GM19193 (cell line): Measurements from ENCODE around the gene GPATCH2.

Experiments
- POLR2A ChIP-seq: IDR thresholded peaks from 4 replicates; pipeline ENCODE4 v1.6.1; 2011; ENCODE audit not compliant: insufficient read depth, insufficient read length; ENCODE audit errors: extremely low read depth

The GPATCH2 gene

DNA sequence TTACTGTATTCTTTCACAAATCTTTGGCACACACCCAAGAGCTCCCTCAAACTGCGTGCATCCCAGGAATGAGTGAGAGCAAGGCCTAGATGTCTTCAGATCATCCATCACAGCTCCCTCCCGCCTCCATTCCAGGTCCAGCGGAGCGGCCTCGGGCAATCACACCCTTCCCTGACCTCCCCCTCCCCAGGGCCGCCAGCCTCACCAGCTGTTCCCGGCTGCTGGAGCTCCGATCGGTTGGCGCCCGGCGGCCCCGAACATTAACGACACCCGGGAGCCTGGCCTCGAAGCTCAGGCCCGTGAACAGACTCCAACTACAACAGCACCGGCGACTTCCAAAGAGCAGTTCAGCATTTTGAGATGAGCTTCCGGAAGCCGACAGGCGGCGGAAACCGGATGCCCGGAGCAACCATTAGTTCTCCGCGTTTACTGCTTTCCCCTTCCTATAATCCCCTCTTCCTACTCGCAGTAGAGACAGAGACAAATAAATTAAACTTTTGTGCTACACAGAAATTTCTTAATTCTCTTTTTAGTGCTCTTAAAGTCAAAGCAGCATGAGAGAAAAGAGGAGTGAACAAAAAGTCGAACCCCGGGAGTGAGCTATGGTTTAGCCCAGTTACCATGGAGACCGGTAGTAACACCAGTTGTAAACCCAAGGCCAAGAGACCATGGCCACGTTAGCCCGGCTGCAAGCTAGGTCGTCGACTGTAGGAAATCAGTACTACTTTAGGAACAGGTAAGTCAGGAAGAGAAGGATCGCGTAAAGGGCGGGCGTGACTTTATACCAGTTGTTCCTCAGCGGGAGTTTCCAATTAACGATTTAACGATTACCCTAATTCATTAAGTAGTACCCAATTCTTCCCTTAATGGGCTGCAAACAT lies at the start of gene GPATCH2, which contains the start of gene SPATA17:
Gene GPATCH2, minus strand, starts transcription at position 380 of the 881 bp plus-strand sequence. Its CDS starts 119 bp downstream, at position 261.
Gene SPATA17, plus strand, starts transcription at position 634 of the 881 bp plus-strand sequence. Its CDS starts 35 bp downstream, at position 669.
- TF ChIP-seq POLR2A = peak; percentile 79

DNA sequence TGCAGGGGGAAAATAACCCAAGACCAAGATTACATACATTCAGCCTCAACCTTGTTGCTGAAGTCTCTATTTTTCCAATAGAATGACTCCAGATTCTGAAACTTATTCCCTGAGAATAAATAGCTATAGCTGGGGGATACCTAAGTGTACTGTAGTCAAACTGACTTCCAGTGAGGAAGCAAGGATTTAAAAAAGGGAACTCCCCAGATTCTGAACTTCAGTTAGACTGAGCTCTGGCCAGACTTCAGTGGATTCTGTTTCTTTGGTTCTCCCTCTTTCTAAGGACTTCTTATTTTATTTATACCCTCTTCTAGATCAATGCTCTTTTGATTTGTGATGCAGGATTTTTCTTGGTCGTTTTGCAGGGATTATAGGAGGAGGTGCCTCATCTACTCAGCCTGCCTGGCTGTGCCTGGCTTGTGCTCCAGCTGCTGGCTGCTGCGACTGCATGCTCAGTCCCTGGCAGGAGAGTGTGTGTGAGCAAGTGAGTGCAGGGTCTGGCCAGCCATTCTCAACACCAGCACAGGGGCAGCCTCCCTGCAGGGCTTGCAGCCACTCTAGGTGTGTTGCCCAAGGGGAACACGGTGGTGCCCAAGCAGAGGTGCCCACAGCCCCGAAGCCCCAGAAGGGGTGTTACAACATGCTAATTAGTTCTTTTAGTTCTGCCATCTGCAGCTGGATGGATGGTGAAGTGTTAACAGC lies 43.3 kb upstream of the GPATCH2 start:
- no peak for TF ChIP-seq POLR2A

DNA sequence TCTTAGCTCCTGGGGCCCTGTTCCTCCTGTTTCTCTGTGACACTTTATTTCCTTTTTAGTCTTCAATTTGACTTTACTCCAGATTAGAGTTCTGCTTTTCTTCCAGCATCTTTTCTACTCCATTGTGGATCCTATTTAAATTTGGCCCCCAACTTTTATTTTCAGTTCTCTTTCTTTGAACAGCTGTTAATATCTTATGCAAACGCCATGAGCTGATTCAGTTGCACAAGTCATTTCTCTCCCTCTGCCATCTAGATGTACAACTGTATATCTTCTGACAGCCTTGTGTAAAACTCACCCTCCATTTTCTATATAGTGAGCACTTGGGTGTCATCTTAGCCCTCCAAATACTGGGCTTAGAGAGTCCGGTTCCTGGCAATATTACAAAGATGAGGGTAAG lies 42.5 kb upstream of the GPATCH2 start:
- no peak for TF ChIP-seq POLR2A

DNA sequence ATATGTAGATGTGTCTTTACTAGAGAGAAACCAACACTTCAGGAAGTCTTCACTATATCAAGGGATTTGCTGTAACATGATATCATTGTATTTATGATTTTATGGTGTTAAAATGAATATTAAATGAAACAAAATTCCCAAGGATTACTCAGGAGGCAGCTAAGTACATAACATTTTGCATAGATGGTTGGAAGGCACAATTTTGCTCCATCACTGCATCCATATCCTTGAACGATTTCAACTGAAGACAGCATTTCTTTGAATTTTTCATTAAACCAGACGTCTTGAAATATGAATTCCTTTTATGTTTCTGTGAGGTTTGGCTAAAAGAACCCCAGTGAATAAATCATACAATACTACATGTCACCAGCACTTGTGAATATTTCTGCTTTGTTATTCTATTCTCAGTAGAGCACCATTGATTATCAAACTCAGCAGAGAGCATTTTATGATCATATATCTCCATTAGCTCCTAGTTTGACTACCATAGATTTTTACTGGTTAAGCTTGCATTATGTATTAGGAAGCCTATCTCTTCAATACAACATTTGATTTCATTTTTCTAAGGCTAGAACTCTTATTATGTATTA lies 37.6 kb upstream of the GPATCH2 start:
- no peak for TF ChIP-seq POLR2A

DNA sequence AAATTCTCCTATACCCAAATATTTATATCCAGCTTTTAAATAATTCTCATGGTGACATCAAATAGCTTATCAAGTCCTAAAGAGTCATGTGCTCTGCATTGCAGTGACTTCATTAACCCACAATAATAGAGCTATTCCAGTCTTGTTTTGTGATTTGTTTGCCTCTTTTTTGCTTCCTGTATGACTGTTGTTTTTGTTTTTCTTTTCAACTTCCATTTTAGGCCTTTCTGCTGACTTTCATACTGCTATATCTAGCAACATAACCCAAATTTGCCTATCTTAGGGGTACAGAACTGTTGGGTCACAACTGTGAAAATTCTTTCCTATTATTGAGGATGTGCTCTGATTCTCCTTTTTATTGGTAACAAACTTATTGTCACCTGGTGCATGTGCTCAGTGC lies 30.5 kb upstream of the GPATCH2 start:
- TF ChIP-seq POLR2A = no peak

DNA sequence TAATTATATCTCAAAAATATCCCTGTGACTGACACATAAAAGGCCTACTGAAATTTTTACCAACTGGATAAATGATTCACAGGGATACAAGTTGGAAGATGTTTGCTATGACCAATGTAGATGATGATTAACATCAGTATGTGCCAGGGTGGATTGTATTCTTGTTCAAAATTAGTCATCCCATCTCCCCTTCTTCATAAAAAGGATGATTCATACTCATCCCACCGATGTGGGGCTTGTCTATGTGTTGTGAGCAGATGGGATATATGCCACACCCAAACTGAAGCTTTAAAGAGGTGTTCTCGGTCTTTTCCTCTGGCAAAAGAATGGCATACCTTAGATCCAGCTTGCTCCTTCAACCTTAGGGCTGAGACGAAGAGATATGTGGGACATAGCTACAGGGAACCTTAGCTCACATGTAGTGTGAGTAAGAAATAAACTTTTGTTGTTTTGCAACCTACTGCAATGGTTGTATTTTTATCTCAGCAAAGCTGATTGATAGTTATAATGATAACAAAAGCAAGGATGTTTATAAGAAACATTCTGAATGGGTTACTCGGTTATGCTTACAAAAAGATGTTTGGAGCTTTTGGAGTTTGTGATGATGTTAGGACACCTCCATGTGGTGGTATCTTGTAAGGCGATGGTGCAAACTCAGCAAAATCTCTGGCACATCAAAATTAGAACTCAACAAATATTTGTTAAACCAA lies 29.6 kb upstream of the GPATCH2 start:
- TF ChIP-seq POLR2A = no peak

DNA sequence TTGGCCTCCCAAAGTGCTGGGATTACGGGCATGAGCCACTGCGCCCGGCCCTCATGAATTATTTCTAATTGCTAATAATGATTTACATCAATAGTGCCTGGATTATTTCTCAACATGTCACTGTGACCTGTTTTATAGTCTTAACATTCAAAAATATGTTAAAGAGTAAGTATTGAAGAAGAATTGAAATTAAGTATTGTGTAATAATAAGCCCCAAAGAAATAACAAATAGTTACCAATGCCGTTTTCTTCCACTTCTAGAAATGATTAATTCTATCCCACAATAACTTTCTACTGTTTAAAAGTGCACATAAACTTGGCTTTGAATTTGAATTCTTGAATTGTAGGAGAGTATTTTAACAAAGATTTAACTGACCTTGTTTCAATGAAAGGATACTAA lies 19.8 kb upstream of the GPATCH2 start:
- no peak for TF ChIP-seq POLR2A

DNA sequence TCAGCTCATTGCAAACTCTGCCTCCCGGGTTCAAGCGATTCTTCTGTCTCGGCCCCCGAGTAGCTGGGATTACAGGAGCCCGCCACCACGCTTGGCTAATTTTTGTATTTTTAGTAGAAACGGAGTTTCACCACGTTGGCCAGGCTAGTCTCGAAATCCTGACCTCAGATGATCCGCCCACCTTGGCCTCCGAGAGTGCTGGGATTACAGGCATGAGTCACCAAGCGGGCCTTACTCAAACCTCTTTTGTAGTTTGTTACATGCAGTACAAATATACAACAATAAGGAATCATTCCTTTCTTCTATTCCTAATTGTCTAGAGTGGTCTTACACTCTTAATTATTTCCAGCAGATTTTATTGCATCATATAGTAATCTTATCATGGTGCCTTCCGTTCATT lies 16.9 kb upstream of the GPATCH2 start:
- TF ChIP-seq POLR2A = no peak

DNA sequence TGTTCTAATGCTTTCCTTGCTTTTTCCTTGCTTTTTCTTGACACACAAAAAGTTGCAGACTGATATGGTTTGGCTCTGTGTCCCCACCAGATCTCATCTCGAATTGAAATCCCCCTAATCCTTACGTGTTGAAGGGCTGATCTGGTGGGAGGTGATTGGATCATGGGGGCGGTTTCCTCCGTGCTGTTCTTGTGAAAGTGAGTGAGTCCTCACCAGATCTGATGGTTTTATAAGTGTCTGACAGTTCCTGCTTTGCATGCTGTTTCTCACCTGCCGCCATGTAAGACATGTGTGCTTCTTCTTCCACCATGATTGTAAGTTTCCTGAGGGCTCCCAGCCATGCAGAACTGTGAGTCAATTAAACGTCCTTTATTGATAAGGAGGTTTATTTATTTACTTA lies 11.6 kb upstream of the GPATCH2 start:
- no peak for TF ChIP-seq POLR2A

DNA sequence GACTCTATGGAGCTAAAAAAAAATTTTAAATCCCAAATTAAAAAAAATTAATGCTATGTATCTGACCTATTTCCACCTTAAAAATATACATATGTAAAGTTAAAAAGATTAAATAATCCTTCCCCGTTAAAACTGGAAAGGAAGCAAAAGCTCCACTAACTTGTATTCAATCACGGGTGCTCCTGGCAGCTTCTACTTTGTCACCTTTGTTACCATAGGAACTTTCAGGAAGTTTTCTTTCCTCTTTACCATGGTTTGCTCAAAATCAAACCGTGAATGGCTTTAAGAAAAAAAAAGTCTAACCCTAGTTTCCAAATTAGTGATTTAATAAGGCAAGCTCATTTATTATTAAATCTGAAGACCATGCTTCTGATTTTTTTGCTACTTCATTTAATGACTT lies 3.5 kb downstream of the GPATCH2 start:
- TF ChIP-seq POLR2A = no peak

DNA sequence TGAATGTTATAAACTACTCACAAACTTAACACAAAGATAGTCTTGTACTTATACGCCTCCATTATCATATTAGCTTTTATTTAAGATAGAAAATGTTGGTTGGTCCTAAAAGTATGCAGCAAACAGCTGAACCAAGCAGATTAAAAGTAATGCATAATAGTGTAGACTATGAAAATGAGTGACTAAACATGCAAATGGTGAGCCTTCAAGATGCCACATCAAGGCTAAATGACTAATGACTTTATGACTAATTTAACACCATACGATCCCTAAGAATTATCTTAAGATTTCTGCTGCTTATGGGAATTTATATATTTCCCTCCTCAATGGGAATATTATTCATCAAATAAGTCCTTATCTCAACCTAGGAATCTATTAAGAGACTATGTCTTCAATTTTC lies 4.6 kb downstream of the GPATCH2 start:
- TF ChIP-seq POLR2A = no peak

DNA sequence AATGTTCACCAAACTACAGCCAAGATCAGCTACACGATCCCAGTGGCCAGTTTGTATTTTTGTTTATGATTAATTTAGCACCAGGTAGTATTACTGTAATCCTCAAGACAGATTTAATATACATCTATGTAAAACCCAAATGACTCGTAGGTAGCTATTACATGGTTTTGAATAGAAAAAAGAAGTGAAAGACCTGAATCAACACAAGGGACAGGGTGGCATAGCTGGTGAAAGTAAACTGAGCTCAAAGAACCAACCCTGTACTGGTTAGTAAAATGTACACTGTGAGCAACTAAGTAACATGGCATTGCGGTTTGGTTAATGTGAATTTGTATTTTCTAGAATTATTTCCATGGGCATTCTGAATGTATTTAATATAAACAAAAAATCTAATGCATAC lies 8.8 kb downstream of the GPATCH2 start:
- no peak for TF ChIP-seq POLR2A

DNA sequence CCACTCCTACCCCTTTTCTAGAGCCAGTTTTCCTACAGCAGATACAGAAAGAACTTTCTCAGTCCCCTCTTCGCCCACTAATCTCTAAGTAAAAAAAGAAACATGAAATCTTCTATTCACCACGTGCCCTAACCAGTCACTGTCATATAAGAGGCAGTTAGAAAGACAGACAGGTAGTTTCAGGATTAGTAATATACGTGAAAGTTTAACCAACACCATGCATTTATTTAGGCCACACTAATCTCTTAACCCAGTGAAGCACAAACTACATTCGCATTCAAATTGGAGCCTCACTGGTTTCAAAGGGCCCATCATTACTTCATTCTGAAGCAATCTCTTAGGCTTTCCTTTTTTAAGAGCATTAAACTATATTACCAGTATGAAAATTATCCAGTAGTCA lies 10.1 kb downstream of the GPATCH2 start:
- no peak for TF ChIP-seq POLR2A

DNA sequence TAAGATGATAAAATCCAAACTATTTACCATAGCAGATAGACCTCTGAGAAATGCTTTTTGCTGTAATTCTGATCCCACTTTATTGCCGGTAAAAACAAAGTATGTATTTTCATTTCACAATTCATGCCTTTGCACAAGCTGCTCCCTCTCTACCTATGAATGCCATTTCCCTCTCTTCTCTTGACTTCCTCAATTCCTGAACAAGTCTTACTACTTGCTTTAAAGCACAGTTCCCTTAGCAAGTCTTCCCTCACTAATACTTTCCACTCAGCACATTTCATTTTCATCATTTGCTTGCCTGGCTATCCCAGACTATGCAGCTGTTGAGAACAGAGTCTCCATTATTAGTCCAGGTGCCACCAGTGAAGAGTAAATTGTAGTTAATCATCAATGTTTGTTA lies 13.8 kb downstream of the GPATCH2 start:
- no peak for TF ChIP-seq POLR2A

DNA sequence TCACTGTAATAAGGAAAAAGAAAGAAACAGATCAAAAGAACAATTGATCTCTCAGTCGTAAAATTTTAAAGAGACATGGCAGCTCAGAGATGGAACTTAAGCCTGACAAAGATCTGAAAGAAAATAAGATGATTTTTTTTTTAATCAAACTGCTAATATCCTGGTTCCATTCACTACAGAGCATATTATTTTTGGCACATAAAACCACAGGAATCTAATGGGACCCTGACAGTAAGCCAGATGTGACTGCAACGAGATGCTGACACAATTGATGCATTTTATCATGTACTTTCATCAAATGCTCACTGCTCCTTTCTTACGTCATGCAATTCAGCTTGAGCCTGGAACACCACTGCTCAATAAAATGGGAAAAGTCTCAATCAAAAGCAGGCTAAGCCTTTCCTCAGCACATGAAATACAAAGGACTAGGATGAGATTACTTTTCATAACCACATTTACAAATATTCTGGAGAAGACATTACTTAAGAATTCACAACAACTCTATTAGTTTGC lies 16.6 kb downstream of the GPATCH2 start:
- no peak for TF ChIP-seq POLR2A

DNA sequence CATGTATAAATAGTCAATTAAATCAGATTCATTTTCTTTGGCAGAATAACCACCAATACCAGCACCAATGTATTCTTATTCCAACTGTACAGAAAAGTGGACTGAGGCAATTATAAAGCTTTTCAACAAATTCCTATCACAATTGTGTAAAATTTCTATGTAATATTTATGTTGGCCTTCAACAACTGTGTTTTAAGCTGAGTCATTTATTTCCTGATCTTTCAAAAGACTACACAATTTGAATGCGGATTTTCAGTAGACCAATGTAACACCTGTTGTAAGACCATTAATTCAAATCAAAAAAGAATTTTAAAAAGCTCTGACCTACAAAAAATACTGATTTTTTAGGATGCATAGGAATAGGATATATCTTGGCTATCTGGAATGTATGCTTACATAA lies 25.5 kb downstream of the GPATCH2 start:
- no peak for TF ChIP-seq POLR2A

DNA sequence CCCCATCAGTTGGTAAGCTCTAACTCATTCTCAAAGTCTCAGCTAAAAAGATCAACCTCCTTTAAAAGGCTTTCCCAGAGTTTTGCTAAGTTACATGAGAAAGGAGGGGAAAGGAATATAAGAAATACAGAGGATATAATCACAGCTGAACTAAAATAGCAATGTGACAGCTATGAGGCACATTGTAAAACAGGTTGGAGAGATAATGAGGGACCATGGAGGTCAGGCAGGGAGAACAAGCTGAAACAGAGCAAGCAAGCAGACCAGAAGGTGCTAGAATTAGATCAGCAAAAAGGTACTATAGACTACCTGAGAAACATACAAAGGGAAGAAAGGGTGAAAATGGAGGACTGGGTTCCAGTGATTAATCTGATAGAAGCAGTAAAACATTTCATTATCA lies 28.5 kb downstream of the GPATCH2 start:
- TF ChIP-seq POLR2A = no peak
